Large intestine (tissue), 3 donors: ENCODE results near the gene NOTUM. TPM values are rescaled to one million over a fixed set of nuclear protein-coding genes. Genes with fewer than 3 reads are reported as not detected.

ENCODE experiments used
- DNase-seq, 2 donors: peaks; one replicate each; pipeline versions ENCODE4 v3.0.0 to v3.0.0-alpha.2; 2013
- H3K27ac ChIP-seq: one replicate; pipeline ENCODE4 v1.5.1; 2013; ENCODE audit warnings: low read length
- H3K27me3 ChIP-seq: 2 replicates; pipeline ENCODE4 v1.6.1; 2013; ENCODE audit warnings: low read length; ENCODE audit not compliant: control insufficient read depth, insufficient read depth
- H3K36me3 ChIP-seq: 2 replicates; pipeline ENCODE4 v1.6.1; 2013; ENCODE audit warnings: low read length; ENCODE audit not compliant: control insufficient read depth, insufficient read depth
- H3K4me1 ChIP-seq: one replicate; pipeline ENCODE4 v1.6.1; 2013; ENCODE audit warnings: low read length; ENCODE audit not compliant: control insufficient read depth, insufficient read depth
- H3K4me3 ChIP-seq: one replicate; pipeline ENCODE4 v1.5.1; 2013; ENCODE audit warnings: low read length
- H3K9me3 ChIP-seq: one replicate; pipeline ENCODE4 v1.6.1; 2013; ENCODE audit warnings: mild to moderate bottlenecking, low read depth, low read length, moderate library complexity; ENCODE audit not compliant: control insufficient read depth
- WGBS: methylation state at CpG from one replicate; pipeline ENCODE4 v1.1.5; 2013; ENCODE audit warnings: low lambda C conversion rate; ENCODE audit not compliant: insufficient coverage; 5-methylcytosine and 5-hydroxymethylcytosine counted together
- polyA plus RNA-seq: library from polyadenylated mRNA; unstranded; fragments of 120-200 nt; gene quantifications from one replicate; pipeline ENCODE4 v1.2.1, GENCODE V29; 2013

Gene NOTUM
- polyA plus RNA-seq, 1 donor, result 4.1 TPM

DNA sequence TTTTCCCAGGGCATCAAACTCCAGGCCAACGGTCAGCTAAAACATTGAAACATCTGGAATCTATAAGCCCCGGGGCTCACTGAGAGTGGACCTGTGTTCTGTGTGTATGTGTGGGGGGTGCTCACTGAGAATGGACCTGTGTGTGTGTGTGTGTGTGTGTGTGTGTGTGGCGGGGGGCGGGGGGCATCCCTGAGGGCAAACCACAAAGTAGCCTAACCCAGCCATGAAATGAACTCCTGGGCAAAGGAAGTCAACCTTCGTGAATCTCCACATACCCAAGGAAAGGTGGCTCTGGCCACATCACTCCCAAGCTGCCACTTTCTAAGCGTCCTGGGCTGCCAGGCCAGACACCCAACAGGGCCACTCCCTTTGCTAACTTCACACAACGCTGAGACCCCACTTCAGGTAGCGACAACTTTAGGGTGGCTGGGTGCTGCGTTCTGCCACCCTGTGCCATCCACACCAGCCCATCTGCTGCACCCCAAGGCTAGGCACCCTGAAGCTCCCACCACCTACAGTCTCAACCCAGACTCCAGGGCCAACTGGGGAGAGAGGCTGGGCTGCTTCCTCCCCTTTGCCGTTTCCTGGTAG lies 35.0 kb downstream of the NOTUM start:
- H3K27ac ChIP-seq, result peak overlapping the region; percentile 99
- H3K36me3 ChIP-seq, result peaks cover 12% of the 10 kb centered on the region
- peak overlapping the region; percentile 93 for H3K4me3 ChIP-seq
- WGBS, result no CpG with 5 or more reads among the region's 10 CpGs
- DNase-seq, result no peak
- peaks cover 6% of the 10 kb centered on the region for H3K9me3 ChIP-seq
- peaks cover 12% of the 10 kb centered on the region for H3K27me3 ChIP-seq
- peaks cover 44% of the 10 kb centered on the region for H3K4me1 ChIP-seq

DNA sequence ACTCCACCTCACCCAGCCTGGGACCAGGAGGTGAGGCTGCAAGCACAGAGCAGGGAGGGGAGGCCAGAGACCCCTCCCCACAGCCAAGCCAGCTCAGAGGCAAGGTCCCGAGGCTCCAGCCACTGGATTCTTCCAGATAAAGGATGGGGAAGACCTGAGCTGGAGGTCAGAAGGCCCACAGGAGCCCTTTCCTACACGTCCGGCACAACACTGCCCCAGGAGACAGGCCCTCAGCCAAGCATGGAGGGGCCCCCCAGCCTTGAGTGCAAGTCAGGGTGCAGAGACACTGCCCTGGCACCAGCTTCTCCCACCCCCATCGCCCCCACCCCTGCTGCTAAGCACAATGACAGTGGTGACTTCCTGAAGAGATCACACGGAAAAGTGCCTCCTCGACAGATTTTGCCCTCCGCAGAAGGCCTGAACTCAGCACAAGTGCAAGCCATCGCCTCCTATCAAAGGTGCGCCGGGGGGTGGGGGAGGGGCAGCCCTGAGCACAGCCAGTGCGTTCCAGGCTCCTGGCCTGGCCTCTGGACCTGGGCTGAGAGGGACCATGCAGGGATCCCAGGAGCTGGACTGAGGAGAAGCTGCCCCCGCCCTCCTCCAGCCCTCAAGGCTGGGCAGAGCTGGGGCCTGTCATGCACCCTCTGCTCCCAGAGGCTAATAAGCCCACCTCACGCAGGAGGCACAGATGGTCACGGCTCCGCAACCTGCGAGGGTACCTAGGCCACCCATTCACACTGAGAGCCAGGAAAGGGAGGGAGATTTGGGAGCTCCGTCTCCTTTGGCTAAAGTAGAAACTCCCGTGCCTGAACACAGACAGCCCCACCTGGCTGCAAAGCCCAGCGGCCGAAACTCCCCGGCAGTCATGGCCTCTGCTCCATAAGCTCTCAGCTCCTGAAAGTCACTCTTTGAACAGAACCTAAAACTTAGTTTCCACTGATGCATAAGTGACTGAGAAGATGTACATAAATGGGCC lies 36.1 kb downstream of the NOTUM start:
- peaks cover 6% of the 10 kb centered on the region for H3K9me3 ChIP-seq
- H3K27ac ChIP-seq, result peak overlapping the region; percentile 83
- peaks cover 44% of the 10 kb centered on the region for H3K4me1 ChIP-seq
- no CpG with 5 or more reads among the region's 21 CpGs for WGBS
- peaks cover 22% of the 10 kb centered on the region for H3K36me3 ChIP-seq
- H3K4me3 ChIP-seq, result peak overlapping the region; percentile 14
- peaks cover 12% of the 10 kb centered on the region for H3K27me3 ChIP-seq
- peak; percentile 83 to 88 for DNase-seq

DNA sequence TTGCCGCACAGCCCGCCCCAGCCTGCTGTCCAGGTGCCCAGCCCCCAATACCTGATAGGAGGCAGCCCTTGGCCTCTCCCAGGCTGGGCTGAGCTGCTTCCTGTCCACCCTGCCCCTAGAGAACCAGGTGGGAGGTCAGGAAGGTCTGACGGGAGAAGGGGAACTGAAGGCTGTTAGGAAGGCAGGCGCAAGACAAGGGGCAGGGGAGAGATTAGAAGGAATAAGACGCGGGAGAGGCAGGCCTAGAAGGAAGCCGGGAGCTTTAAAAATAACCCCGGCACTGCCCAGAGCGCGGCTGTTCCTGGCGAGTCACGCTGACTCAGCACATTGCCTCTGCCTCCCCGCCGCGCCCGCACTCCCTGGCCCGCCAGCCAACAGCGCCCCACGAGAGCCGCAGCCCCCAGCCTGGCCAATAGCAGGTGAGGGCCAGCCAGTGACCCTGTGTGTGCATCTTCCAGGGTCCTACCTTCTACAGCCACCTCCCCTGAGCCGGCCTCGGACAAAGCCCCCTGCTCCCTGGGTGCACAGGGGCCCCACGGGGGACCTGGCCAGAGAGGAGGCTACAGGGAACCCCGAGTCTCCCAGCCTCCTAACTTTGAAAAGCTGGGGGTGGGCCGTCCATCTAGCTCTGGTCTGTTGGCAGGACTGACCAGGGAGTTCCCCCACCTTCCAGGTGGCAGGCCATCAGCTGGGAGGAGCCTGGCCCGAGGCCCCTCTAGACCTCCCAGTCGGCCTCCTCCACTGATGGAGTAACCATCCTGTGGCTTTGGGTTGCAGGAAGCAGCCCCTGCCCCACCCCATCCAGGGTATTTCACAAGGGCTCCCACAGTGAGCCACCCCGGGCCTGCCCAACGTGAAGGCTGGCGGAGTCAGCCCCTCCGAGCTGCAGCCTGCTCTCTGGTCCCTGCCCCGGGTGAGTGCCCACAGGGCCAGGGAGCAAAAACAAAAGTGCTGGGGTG lies 37.4 kb downstream of the NOTUM start:
- Histone ChIP-seq H3K27me3 (peaks cover 5% of the 10 kb centered on the region), H3K36me3 (peaks cover 33% of the 10 kb centered on the region), H3K4me1 (peaks cover 46% of the 10 kb centered on the region), H3K4me3 (no peak overlapping the region), H3K9me3 (peaks cover 6% of the 10 kb centered on the region), H3K27ac (peak overlapping the region; percentile 83)
- WGBS, result 10% methylated on average over 2 of the region's 32 CpGs
- peak; percentile 58 to 71 for DNase-seq

DNA sequence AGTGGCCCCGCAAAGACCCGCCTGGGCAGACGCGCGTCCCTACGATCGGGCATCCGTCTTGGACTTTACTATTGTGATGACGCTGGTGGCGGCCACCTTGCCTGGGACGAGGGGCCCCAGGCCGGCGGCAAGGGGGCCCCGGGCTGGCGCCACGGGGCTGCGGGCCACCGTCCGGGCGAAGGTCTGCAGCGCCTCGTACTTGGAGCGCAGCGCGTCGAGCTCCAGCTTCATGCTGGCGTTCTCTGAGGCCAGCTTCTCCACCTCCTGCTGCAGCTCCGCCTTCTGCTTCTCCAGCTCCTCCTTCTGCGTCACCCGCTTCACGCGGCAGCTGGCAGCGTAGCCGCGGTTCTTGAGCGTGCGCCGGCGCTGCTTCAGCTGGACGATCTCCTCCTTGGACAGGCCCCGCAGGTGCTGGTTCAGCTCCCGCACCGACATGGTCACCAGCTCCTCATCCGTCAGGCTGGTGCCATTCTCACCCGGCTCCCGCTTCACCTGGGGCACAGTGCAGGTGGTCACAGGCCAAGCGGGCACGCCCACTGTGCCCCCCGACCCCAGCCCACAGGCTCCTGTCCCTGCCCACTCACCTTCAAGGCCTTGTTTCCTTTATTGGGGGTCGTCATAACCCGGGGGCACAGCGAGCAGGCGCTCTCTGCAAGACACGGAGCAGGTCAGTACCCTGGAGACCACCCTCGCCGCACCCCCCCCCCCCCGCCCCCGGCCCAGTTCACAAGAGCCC lies 38.3 kb downstream of the NOTUM start:
- Histone ChIP-seq H3K27me3 (no peaks in the 10 kb centered on the region), H3K4me3 (no peak overlapping the region), H3K4me1 (peaks cover 45% of the 10 kb centered on the region), H3K9me3 (peaks cover 6% of the 10 kb centered on the region), H3K27ac (no peak overlapping the region), H3K36me3 (peaks cover 33% of the 10 kb centered on the region)
- no peak for DNase-seq
- no CpG with 5 or more reads among the region's 58 CpGs for WGBS

DNA sequence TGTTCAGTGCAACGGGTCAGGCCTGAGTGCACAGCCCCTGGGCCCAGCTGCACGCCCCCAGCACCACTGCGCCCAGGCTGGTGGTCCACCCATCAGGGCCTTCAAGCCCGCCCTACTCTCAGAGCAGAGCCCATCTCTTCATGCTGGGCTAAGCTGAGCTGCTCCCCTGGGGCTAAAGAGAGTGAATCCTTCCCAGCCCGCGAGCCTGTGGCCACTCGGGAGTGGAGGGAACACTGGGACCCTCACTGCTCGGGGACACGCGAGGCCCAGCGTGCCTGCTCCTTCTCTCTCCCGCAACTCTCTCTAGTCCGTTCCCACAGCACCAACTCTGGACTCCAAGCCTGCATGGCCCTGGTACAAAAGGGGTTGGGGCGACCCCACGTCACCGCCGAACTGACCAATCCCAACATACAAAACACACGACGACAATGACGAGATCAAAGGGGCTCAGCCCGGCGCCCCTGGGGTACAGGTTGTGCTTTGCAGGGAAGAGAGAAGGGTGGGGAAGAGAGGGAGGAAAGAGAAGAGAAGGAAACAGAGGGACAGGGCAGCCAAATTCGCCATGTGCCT lies 38.9 kb downstream of the NOTUM start:
- Histone ChIP-seq H3K9me3 (peaks cover 6% of the 10 kb centered on the region), H3K4me1 (peaks cover 46% of the 10 kb centered on the region), H3K27me3 (no peaks in the 10 kb centered on the region), H3K4me3 (no peak overlapping the region), H3K27ac (no peak overlapping the region), H3K36me3 (peaks cover 33% of the 10 kb centered on the region)
- DNase-seq, result no peak
- WGBS, result no CpG with 5 or more reads among the region's 23 CpGs

DNA sequence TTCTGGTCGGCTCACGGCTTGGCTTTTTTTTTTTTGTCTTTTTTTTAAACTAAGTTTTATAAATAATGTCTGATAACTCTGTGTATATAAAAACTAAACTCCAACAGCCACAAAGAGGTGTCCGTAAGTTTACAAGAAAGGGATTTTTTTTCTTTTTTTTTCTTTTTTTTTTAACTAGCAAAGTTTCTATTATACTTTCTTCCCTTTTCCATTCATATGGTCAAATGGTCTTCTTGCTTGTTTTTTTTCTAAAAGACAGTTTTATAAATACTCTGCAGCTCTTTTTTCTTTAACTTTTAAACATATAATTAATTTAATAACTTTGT lies 39.5 kb downstream of the NOTUM start:
- H3K27me3 ChIP-seq, result no peaks in the 10 kb centered on the region
- 100% methylated on average over 3 of the region's 3 CpGs for WGBS
- no peak for DNase-seq
- peaks cover 33% of the 10 kb centered on the region for H3K36me3 ChIP-seq
- H3K9me3 ChIP-seq, result peaks cover 6% of the 10 kb centered on the region
- H3K27ac ChIP-seq, result no peak overlapping the region
- H3K4me3 ChIP-seq, result no peak overlapping the region
- peaks cover 52% of the 10 kb centered on the region for H3K4me1 ChIP-seq

DNA sequence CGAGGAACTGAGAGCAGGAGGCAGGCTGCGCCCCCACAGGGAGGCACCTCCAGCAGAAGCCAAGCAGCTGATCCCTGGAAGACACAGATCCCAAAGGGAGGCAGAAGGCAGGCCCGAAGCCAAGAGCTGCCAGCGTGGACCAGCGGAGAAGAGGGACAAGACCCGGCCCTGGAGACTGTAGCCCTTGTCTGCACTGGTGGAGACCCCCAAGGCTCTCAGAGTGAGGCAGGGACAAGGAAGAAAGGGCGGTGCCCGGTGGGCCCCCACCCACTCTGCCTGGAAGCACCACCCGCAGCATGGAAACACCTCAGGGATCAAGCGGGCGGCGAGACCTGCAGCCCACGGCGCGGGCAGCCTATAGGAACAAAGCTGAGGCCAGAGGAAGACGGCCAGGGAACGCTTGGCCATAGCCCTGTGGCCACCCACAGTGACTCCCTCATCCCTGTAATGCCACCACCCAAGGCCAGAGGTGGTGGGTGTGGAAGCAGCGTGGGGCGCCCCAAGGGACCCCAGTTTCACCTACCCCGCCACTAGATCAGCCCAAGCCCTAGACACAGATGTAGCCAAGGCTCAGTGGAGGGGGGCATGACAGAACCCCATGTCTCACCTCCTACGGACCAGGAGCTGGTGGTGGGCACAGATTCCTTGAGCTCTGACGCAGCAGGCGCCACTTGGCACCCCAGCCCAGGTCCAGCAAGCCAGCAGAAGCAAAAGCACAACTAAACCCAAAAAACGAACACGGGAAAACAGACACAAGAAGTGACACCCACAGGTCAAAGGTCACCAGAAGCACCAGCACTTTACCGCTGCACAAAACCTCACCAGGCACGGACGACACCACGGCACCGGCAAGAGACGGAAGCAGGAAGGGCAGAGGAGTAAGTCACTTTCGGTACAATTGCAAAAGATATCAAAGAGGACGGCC lies 40.1 kb downstream of the NOTUM start:
- peaks cover 6% of the 10 kb centered on the region for H3K9me3 ChIP-seq
- H3K27me3 ChIP-seq, result no peaks in the 10 kb centered on the region
- peaks cover 36% of the 10 kb centered on the region for H3K36me3 ChIP-seq
- peaks cover 52% of the 10 kb centered on the region for H3K4me1 ChIP-seq
- no peak overlapping the region for H3K4me3 ChIP-seq
- DNase-seq, result no peak
- H3K27ac ChIP-seq, result no peak overlapping the region
- WGBS, result 100% methylated on average over 1 of the region's 33 CpGs

DNA sequence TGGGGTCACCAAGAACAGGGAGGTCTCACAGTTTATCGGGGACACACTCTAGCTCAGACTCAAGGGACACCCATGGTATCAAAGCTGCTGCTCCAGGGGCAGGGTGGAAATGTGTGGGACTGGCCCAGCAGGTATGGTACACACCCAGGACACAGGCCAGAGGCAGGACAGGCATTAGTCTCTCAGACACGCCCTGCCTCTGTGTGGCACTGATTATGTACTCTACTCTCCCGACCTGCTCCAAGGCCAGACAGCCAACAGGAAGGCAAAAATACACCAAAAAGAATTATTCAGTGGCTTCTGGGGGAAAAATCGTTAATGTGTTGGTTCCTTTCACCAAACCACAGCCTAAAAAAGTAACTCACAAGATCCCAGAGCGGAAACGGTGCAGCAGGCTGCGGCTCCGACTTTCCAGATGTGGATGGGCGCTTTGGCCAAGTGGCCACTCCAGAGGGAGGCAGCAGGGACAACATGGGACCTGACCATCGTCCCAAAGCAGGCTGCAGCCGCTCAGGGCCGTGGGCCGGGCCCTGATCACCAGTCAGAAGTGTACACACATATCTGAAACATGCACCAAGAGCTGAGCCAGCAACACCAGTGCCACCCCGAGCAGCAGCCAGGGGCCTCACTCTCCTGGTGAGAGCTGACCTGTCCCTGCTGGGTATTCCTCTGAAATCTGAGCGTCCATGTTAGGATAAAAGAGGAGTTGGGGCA lies 42.0 kb downstream of the NOTUM start:
- Histone ChIP-seq H3K27me3 (no peaks in the 10 kb centered on the region), H3K36me3 (peaks cover 55% of the 10 kb centered on the region), H3K4me3 (no peak overlapping the region), H3K4me1 (peaks cover 37% of the 10 kb centered on the region), H3K9me3 (peaks cover 6% of the 10 kb centered on the region), H3K27ac (peak overlapping the region; percentile 48)
- peak in 1 of 2 donors; percentile 50 for DNase-seq
- 100% methylated on average over 1 of the region's 15 CpGs for WGBS
